HCT116 (cell line): ENCODE data around the gene FHIT. TPM values are rescaled to one million over a fixed set of nuclear protein-coding genes. Genes with fewer than 3 reads are reported as not detected.

Experiments
- ATAC-seq: fragments of 200-7000 bp; cut with Tn5 transposase; 2 replicates; pipeline ENCODE4 v1.9.1; 2020; ENCODE audit warnings: mild to moderate bottlenecking, moderate library complexity
- BruUV-seq: library from RNA; stranded (reverse); fragments of 400-500 nt; replicated peaks from 2 replicates; lab custom pipeline; 2021; lab: Mats Ljungman, UMichigan
- CTCF ChIA-PET: fragments of 300-600 bp; sonication (Branson Sonifier 250); formaldehyde crosslinking; loops from one replicate; lab custom pipeline; 2021; ENCODE audit warnings: antibody characterized with exemption; lab: Charles Lee
- POLR2A ChIA-PET: fragments of 300-600, 350-600 bp; sonication (Branson Sonifier 250); formaldehyde crosslinking; loops from one replicate; lab custom pipeline; 2021; ENCODE audit warnings: antibody characterized with exemption; lab: Charles Lee
- RAD21 ChIA-PET, 2 experiments: fragments of 300-600 bp; sonication (Branson Sonifier 250); formaldehyde crosslinking; loops; one replicate each; lab custom pipeline; 2023; ENCODE audit warnings: low total read pairs in 2 of 2; ENCODE audit not compliant: uncharacterized antibody in 2 of 2, unreplicated experiment in 2 of 2, low non-redundant PET in 1 of 2; lab: Charles Lee
- DNase-seq: peaks from one replicate; pipeline ENCODE4 v3.0.0-alpha.2; 2010; ENCODE audit warnings: low read depth, low spot score
- H2AFZ ChIP-seq: fragments of 200-600 bp; shearing (Covaris generic), sonication (generic); 2 replicates; pipeline ENCODE4 v1.6.1; 2017; ENCODE audit warnings: low read depth, mixed run types, mixed read lengths, antibody characterized with exemption, low read length; ENCODE audit not compliant: poor library complexity, severe bottlenecking
- H3K27ac ChIP-seq: 2 replicates; pipeline ENCODE4 v1.5.1; 2012; ENCODE audit warnings: low read depth, low read length
- H3K27me3 ChIP-seq: fragments of 200-600 bp; sonication (generic); 2 replicates; pipeline ENCODE4 v1.6.1; 2016; ENCODE audit warnings: mixed run types, low read length, mixed read lengths; ENCODE audit not compliant: insufficient read depth
- H3K36me3 ChIP-seq, 2 experiments: fragments of 200-500 bp in 1 of 2; fragments of 200-600 bp in 1 of 2; sonication (Bioruptor generic) in 1 of 2; sonication (generic) in 1 of 2; 2 replicates each; pipeline versions ENCODE4 v1.5.1 to v1.6.1; 2014 to 2016; ENCODE audit warnings: low read length in 2 of 2, inconsistent platforms in 1 of 2, mixed read lengths in 1 of 2, mixed run types in 1 of 2; ENCODE audit not compliant: insufficient read depth in 2 of 2, control insufficient read depth in 1 of 2
- H3K4me1 ChIP-seq, 2 experiments: fragments of 200-600 bp in 1 of 2; sonication (generic) in 1 of 2; 2 replicates each; pipeline versions ENCODE4 v1.5.1 to v1.6.1; 2012 to 2017; ENCODE audit warnings: low read length in 2 of 2, inconsistent platforms in 1 of 2, mild to moderate bottlenecking in 1 of 2, mixed read lengths in 1 of 2, mixed run types in 1 of 2, moderate library complexity in 1 of 2; ENCODE audit not compliant: insufficient read depth in 2 of 2, control insufficient read depth in 1 of 2
- H3K4me2 ChIP-seq: fragments of 200-600 bp; sonication (generic); 2 replicates; pipeline ENCODE4 v1.6.1; 2017; ENCODE audit warnings: mixed run types, low read length, mixed read lengths
- H3K4me3 ChIP-seq, 2 experiments: fragments of 200-600 bp in 1 of 2; sonication (generic) in 1 of 2; replicated peaks in 1 of 2; 2 replicates each; pipeline ENCODE4 v1.5.1; 2011 to 2016; ENCODE audit warnings: low read length in 2 of 2, control low read depth in 1 of 2, low read depth in 1 of 2, mild to moderate bottlenecking in 1 of 2, mixed read lengths in 1 of 2, mixed run types in 1 of 2
- H3K79me2 ChIP-seq: fragments of 200-600 bp; sonication (generic); 2 replicates; pipeline ENCODE4 v1.6.1; 2017; ENCODE audit warnings: mild to moderate bottlenecking, mixed run types, low read length, moderate library complexity, mixed read lengths; ENCODE audit not compliant: insufficient read depth
- H3K9ac ChIP-seq: fragments of 200-600 bp; sonication (generic); 2 replicates; pipeline ENCODE4 v1.6.1; 2016; ENCODE audit warnings: low read length, mixed read lengths
- H3K9me2 ChIP-seq: fragments of 200-600 bp; sonication (generic), shearing (Covaris generic); 2 replicates; pipeline ENCODE4 v1.6.1; 2017; ENCODE audit warnings: mixed run types, mild to moderate bottlenecking, moderate library complexity; ENCODE audit not compliant: insufficient read depth
- H3K9me3 ChIP-seq, 2 experiments: fragments of 200-500 bp in 1 of 2; fragments of 200-600 bp in 1 of 2; sonication (Bioruptor generic) in 1 of 2; sonication (generic) in 1 of 2; 2 replicates each; pipeline ENCODE4 v1.6.1; 2014 to 2017; ENCODE audit warnings: low read length in 2 of 2, mixed read lengths in 2 of 2, inconsistent platforms in 1 of 2, low read depth in 1 of 2, mild to moderate bottlenecking in 1 of 2, mixed run types in 1 of 2, moderate library complexity in 1 of 2; ENCODE audit not compliant: control insufficient read depth in 1 of 2, insufficient read depth in 1 of 2
- H4K20me1 ChIP-seq: fragments of 200-600 bp; sonication (generic), shearing (Covaris generic); 2 replicates; pipeline ENCODE4 v1.6.1; 2017; ENCODE audit warnings: mixed run types, mild to moderate bottlenecking, moderate library complexity; ENCODE audit not compliant: insufficient read depth
- CBX3 ChIP-seq: IDR thresholded peaks from 2 replicates; pipeline ENCODE4 v1.6.1; 2012; ENCODE audit warnings: low read depth
- CEBPB ChIP-seq: IDR thresholded peaks from 2 replicates; pipeline ENCODE4 v1.6.1; 2012; ENCODE audit warnings: low read depth
- CTCF ChIP-seq, 3 experiments: fragments of 200-600 bp in 1 of 3; sonication (generic) in 1 of 3; IDR thresholded peaks in 2 of 3; conservative IDR thresholded peaks in 1 of 3; 2 replicates each; pipeline ENCODE4 v1.5.1; 2012 to 2017; ENCODE audit warnings: low read depth in 2 of 3, low read length in 2 of 3, antibody characterized with exemption in 1 of 3, borderline replicate concordance in 1 of 3, control low read depth in 1 of 3, mild to moderate bottlenecking in 1 of 3, mixed read lengths in 1 of 3, mixed run types in 1 of 3, moderate library complexity in 1 of 3; ENCODE audit not compliant: insufficient read depth in 1 of 3
- EGR1 ChIP-seq: IDR thresholded peaks from 2 replicates; pipeline ENCODE4 v1.6.1; 2012; ENCODE audit warnings: low read depth
- EZH2 ChIP-seq: fragments of 200-600 bp; sonication (generic); IDR thresholded peaks from 2 replicates; pipeline ENCODE4 v1.6.1; 2017; ENCODE audit warnings: antibody characterized with exemption, mixed run types
- EZH2phosphoT487 ChIP-seq: fragments of 200-600 bp; IDR thresholded peaks from 2 replicates; pipeline ENCODE4 v1.6.1; 2018; ENCODE audit warnings: antibody characterized with exemption, borderline replicate concordance
- FOSL1 ChIP-seq: IDR thresholded peaks from 2 replicates; pipeline ENCODE4 v1.6.1; 2012; ENCODE audit warnings: low read depth
- POLR2A ChIP-seq: IDR thresholded peaks from 2 replicates; pipeline ENCODE4 v1.7.0; 2011; ENCODE audit warnings: borderline replicate concordance; ENCODE audit not compliant: insufficient read depth, insufficient read length; ENCODE audit errors: extremely low read depth
- REST ChIP-seq: IDR thresholded peaks from 2 replicates; pipeline ENCODE4 v1.6.1; 2012; ENCODE audit warnings: low read depth
- SRF ChIP-seq: IDR thresholded peaks from 2 replicates; pipeline ENCODE4 v1.6.1; 2012; ENCODE audit warnings: low read depth
- TCF7L2 ChIP-seq: IDR thresholded peaks from 2 replicates; pipeline ENCODE4 v1.7.0; 2011; ENCODE audit warnings: borderline replicate concordance, inconsistent platforms; ENCODE audit not compliant: insufficient read depth, insufficient read length; ENCODE audit errors: extremely low read depth
- ZBTB33 ChIP-seq: IDR thresholded peaks from 2 replicates; pipeline ENCODE4 v1.6.1; 2011; ENCODE audit warnings: mild to moderate bottlenecking, low read length, moderate library complexity; ENCODE audit not compliant: insufficient replicate concordance; ENCODE audit errors: extremely low read depth
- ZFX ChIP-seq: fragments of 450-650 bp; IDR thresholded peaks from 2 replicates; pipeline ENCODE4 v1.6.1; 2017
- ZNF274 ChIP-seq: fragments of 200-500 bp; sonication (Bioruptor generic); IDR thresholded peaks from 2 replicates; pipeline ENCODE4 v1.6.1; 2014; ENCODE audit warnings: mild to moderate bottlenecking, low read depth, low read length, inconsistent platforms
- intact Hi-C: fragments of 100-400 bp; cut with micrococcal nuclease; formaldehyde crosslinking; loops from 2 replicates; pipeline ENCODE4 v1.10.0; 2022
- total RNA-seq: library from RNA; stranded (reverse); gene quantifications from one replicate; pipeline ENCODE4 v1.2.1, GENCODE V29; 2021; ENCODE audit not compliant: unreplicated experiment

The FHIT gene
- total RNA-seq, 1 experiment from 2014 or later: 20.1 TPM

GRCh38 chr3:60729056-60729455 is 522.2 kb downstream of the FHIT start:
- H3K4me1 ChIP-seq: no peaks in the 10 kb centered on the region
- BruUV-seq: no TSS peak
- POLR2A ChIA-PET: no interaction called here

More at GRCh38 chr3:60729056-60729455, 522.2 kb downstream of the FHIT start:
- ChIA-PET CTCF (no interaction called here), RAD21 (no interaction called here)
- H3K27me3 ChIP-seq: no peaks in the 10 kb centered on the region
- TF ChIP-seq REST (no peak), EGR1 (no peak), EZH2phosphoT487 (no peak), ZNF274 (no peak), CTCF (IDR thresholded peaks at IDR 0.05 in 2 of 3, conservative IDR thresholded peaks at IDR 0.05 in 1 of 3; ENCODE audit: borderline replicate concordance in 1 of 3, insufficient read depth in 1 of 3, low read depth in 2 of 3, low read length in 2 of 3) (no peak), EZH2 (no peak), ZFX (no peak), CBX3 (no peak), ZBTB33 (no peak), FOSL1 (no peak), SRF (no peak), TCF7L2 (no peak), CEBPB (no peak), POLR2A (no peak)
- TF ChIP-seq, all 23 proteins: peak for 0
- no peaks in the 10 kb centered on the region for H3K79me2 ChIP-seq
- no peaks in the 10 kb centered on the region for H4K20me1 ChIP-seq
- H3K36me3 ChIP-seq: no peaks in the 10 kb centered on the region
- no peak overlapping the region for H2AFZ ChIP-seq
- no peaks in the 10 kb centered on the region for H3K9me2 ChIP-seq
- no peak overlapping the region for H3K27ac ChIP-seq
- no peak for ATAC-seq
- no peaks in the 10 kb centered on the region for H3K9me3 ChIP-seq
- no peak overlapping the region for H3K9ac ChIP-seq
- H3K4me3 ChIP-seq: no peak overlapping the region
- H3K4me2 ChIP-seq: no peak overlapping the region
- DNase-seq: no peak
- intact Hi-C loops: no loop called here
